SK-N-DZ (cell line): ENCODE measurements around the gene PADI4.
"Not testable (repeated sequence)": the region's sequence is repeated elsewhere in the genome, so short reads cannot be mapped to it uniquely, and the experiment has no call there.

ENCODE experiments used
- DNase-seq: peaks from one replicate; pipeline ENCODE4 v3.0.0-alpha.2; 2015; ENCODE audit warnings: low spot score

PADI4 gene

GRCh38 chr1:17313530-17314309 lies 5.7 kb downstream of the PADI4 start:
- no peak for DNase-seq

- no peak for DNase-seq
Measured at GRCh38 chr1:17314491-17314971, 6.5 kb downstream of the PADI4 start.

GRCh38 chr1:17315542-17316130 lies 7.6 kb downstream of the PADI4 start:
- no peak for DNase-seq

- no peak for DNase-seq
Measured at GRCh38 chr1:17316704-17317103, 8.7 kb downstream of the PADI4 start.

GRCh38 chr1:17318262-17318661 lies 10.3 kb downstream of the PADI4 start:
- DNase-seq: no peak

GRCh38 chr1:17319561-17320350 lies 11.8 kb downstream of the PADI4 start:
- DNase-seq: no peak

- DNase-seq: not testable (repeated sequence)
Measured at GRCh38 chr1:17321857-17322390, 13.9 kb downstream of the PADI4 start.

GRCh38 chr1:17328855-17329254 lies 20.9 kb downstream of the PADI4 start:
- no peak for DNase-seq

- DNase-seq: no peak
Measured at GRCh38 chr1:17329610-17330009, 21.6 kb downstream of the PADI4 start.

- no peak for DNase-seq
Measured at GRCh38 chr1:17330856-17331255, 22.9 kb downstream of the PADI4 start.

- no peak for DNase-seq
Measured at GRCh38 chr1:17333081-17333480, 25.1 kb downstream of the PADI4 start.

- peak; percentile 35 for DNase-seq
Measured at GRCh38 chr1:17335821-17336710, 28.1 kb downstream of the PADI4 start.

- no peak for DNase-seq
Measured at GRCh38 chr1:17338706-17339493, 30.9 kb downstream of the PADI4 start.

GRCh38 chr1:17339521-17339920 lies 31.5 kb downstream of the PADI4 start:
- DNase-seq: no peak

- DNase-seq: no peak
Measured at GRCh38 chr1:17340358-17340757, 32.4 kb downstream of the PADI4 start.

GRCh38 chr1:17342014-17342441 lies 34.0 kb downstream of the PADI4 start:
- DNase-seq: no peak

- not testable (repeated sequence) for DNase-seq
Measured at GRCh38 chr1:17345506-17345905, 37.5 kb downstream of the PADI4 start.

GRCh38 chr1:17346046-17346789 lies 38.2 kb downstream of the PADI4 start:
- no peak for DNase-seq
